GM19025 (cell line): ENCODE results near the gene UBE4B.
"Not testable (repeated sequence)": the region's sequence is repeated elsewhere in the genome, so short reads cannot be mapped to it uniquely, and the experiment has no call there.

ENCODE experiments used
- ATAC-seq: cut with Tn5 transposase; IDR thresholded peaks from one replicate; pipeline ENCODE4 v1.9.1; 2021; ENCODE audit warnings: mild to moderate bottlenecking, low read depth, moderate library complexity; ENCODE audit not compliant: unreplicated experiment

Gene UBE4B

DNA sequence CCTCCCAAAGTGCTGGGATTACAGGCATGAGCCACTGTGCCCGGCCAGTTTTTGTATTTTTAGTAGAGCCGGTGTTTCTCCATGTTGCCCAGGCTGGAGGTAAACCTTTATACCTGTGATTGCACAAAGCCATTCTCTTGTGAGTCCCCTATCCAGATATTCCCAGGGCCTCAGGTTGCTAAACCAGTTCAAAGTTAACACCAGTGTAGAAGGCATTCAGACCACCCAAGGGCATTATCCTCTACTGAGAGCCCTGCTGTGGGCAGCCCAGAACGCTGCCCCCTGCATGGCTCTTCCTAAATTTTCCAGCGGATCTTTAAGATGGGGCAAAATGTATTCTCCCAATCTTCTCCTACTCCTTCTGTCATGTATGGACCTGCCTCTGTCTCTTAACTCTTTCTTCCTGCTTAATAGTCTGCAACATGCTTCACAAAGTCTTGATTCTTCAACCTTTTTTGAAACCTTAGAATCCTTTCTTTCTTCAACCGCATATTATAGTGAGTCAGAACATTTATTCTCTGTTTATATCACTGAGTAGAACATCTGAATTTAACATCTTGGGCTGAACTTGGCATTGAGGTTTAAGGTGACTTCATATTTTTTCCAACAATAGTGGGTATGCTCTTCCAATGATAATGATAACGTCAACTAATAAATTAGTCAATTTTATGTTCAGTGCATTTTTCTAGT, 36.0 kb downstream of the UBE4B start:
- ATAC-seq, result no peak

DNA sequence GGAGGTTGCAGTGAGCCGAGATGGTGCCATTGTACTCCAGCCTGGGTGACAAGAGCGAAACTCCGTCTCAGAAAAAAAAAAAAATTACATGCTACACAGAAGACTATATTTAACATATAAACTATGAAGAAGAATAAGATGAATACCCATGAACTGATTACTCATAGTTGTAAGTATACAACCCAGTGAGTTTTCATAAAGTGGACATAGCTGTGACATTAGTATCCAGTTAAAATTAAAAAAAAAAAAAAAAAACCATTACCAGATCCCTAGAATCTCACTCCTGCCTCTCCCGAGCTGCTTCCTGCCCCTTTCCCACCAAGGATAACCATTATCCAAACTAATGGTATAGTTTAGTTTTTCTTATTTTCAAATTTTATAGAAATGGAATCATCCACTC, 37.4 kb downstream of the UBE4B start:
- ATAC-seq, result no peak

DNA sequence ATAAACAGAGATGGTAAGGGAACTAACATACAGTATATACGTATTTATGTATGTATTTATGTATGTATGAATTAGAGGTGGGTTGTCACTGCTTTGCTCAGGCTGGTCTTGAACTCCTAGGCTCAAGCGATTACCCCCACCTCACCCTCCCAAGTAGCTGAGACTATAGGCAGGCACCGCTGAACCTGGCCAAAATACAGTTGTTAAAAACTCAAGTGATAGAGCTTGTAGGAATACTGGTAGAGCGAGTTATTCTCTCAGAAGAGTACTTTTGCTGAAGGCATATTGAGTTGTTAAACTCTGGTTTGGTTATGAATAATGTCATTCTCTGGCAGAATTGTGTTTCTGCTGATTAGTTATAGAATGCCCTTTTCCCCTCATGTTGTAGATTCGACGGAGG, 38.9 kb downstream of the UBE4B start:
- ATAC-seq, result no peak

DNA sequence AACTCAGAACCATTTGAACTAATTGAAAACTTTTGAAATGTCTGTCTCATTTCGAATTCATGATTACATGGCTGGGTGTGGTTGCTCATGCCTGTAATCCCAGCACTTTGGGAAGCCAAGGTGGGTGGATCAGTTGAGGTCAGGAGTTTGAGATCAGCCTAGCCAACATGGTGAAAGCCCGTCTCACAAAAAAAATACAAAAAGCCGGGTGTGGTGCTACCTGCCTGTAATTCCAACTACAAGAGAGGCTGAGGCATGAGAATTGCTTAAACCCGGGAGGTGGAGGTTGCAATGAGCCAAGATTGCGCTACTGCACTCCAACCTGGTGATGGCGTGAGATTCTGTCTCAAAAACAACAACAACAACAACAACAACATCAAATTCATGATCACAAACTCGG, 40.6 kb downstream of the UBE4B start:
- not testable (repeated sequence) for ATAC-seq

DNA sequence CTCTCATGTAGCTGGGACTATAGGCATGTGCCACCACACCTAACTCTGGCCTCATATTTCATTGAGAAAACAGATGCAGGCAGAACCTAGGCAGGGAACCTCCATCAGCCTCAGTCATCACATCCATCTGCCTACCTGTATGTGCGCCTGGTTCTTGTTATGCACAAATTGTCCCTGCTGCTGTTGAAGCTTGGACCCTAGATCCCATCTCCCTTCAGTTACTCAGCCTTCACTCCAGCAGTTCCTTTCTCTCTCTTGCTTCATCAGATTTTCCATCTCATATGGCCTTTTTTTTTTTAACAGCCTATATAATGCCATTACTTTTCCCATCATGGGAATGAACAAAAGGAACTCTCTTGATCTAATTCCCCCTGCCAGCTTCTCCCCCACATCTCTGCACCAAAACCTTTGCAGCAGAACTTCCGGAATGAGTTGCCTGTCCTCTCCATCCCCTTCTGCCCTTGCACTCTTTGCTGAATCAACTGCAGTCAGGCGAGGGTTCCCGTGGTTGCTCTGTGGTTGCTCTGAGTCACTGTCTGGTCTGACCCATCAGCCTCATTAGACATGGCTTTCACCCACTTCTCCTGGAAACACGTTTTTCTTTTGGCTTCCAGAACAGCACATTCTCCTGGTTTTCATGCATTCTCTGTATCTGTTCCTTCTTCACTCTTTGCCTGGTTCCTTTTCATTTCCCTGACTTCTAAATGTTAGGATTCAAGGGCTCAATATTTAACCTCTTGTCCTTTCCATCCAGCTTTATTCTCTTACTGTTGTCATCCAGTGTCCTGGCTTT, 41.5 kb downstream of the UBE4B start:
- ATAC-seq, result peak; percentile 53

DNA sequence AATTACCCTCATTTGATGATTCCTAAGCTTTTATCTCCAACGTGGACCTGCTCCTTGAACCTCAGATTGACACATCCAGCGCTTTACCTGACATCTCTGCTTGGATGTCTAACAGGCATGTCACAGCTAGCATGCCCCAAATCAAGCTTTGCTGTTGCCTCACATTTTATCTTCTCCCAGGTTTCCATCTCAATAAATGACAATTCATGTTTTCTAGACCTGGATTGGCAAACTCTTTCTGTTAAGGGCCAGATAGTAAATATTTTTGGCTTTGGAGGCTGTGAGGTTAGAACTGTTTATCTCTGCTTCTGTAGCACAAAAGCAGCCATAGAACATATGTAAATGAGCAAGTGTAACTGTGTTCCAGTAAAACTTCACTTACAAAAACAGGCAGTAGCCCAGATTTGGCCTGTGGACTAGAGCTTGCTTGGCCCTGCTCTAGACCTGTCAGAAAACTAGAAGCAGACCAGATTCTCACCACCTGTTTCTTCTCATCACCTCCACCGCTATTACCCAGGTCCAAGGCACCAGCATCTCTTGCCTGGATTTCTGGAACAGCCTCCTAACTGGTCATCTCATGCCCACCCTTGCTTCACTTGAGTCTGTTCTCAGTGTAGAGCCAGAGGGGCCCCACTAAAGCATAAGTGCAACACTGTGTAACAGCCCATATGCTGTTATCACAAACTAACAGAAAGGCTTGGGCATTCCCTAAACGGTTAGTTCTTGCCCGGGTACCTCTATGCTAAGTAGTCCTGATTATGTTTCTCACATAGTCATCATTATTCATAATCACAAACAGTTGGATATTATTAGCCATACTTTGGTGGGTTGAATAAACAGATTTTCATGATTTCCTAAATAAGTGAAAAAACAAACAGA, 42.3 kb downstream of the UBE4B start:
- ATAC-seq, result no peak

DNA sequence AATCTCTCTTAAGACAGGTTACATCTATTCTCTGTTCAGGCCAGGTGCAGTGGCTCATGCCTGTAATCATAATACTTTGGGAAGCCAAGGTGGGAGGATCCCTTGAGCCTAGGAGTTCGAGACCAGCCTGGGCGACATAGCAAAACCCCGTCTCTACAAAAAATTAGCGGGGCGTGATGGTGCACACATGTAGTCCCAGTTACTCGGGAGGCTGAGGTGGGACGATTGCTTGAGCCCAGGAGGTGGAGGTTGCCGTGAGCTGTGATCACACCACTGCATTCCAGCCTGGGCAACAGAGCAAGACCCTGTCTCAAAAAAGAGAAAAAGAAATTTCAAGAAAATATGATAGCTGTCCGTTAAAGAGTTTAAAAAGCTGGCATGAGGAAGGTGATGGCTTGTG, 43.0 kb downstream of the UBE4B start:
- ATAC-seq, result no peak

DNA sequence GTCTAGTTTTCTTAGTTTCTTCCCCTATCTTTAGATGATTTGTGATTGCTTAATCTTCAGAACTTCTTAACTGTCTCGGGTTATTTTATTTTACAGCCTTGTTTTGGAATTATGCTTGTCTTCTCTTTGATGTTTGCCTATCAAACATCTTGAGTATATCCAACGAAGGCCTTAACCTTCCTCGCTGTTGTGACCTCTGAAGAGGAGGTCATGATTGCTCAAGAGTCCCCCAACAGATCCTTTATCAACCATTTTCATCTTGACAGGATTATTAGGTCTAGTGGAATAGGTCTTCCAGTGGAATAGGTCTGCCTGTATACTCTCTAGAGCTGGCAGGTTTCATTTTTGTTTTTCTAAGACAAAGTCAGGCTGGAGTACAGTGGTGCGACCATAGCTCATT, 45.7 kb downstream of the UBE4B start:
- no peak for ATAC-seq

DNA sequence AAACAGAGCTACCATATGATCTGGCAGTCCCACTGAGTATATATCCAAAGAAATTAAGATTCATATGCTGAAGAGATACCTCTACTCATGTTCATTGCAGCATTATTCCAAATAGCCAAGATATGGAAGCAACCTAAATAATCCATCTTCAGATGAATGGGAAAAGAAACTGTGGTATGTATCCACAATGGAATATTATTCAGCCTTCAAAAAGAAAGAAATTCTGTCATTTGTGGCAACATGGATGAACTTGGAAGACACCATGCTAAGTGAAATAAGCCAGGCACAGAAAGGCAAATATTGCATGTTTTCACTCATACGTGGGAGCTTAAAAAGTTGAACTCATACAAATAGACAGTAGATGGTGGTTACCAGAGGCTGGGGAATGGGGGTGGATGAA, 47.8 kb downstream of the UBE4B start:
- ATAC-seq, result no peak

DNA sequence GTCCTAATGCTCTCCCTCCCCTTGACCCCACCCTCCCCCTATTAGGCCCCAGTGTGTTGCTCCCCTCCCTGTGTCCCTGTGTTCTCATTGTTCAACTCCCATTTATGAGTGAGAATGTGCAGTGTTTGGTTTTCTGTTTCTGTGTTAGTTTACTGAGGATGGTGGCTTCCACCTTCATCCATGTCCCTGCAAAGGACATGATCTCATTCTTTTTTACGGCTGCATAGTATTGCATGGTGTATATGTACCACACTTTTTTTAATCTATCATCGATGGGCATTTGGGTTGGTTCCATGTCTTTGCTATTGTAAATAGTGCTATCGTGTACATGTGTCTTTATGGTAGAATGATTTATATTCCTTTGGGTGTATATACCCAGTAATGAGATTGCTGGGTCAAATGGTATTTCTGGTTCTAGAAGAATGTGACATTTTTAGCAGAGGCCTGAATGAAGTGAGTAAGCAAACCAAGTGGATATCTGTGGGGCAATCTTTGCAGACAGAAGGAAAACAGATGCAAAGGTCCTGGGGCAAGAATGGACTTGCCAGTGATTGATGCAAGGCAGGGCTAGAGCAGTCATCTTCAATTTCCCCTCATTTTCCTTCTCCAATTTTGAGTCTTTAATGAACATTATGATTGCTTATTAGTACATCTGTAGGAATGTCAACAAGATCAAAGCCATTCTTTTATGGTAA, 50.2 kb downstream of the UBE4B start:
- no peak for ATAC-seq

DNA sequence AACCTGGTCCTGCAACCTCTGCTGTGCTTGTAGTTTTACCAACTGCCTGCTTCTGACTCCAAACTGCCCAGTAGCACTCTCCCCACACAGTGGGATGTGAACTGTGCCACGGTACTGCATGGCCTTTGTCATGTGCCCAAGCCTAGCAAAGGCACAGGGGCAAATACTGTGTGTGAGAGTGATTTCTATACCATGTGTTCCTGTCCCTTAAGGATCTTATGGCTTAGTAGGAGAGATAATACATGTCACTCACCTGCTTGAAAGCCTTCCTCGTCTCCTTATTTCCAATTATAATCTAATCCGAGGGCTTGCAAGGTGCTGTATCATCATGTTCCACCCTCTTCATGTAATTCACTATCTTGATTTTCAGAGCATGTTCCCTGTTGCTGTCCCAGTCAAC, 51.3 kb downstream of the UBE4B start:
- ATAC-seq, result no peak

DNA sequence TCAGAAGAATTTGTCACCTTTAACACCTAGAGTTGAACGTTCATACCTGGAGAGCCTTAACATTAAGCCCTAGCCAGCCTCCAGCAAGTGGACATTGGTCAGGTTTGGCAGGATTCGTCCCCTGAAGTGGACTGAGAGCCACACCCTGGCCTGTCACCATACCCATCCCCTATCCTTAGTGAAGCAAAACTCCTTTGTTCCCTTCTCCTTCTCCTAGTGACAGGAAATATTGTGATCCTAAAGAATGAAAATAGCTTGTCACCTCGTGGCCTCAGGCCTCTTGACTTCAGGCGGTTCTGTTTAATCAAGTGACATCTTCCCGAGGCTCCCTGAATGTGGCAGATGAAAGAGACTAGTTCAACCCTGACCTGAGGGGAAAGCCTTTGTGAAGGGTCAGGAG, 52.3 kb downstream of the UBE4B start:
- ATAC-seq, result no peak

DNA sequence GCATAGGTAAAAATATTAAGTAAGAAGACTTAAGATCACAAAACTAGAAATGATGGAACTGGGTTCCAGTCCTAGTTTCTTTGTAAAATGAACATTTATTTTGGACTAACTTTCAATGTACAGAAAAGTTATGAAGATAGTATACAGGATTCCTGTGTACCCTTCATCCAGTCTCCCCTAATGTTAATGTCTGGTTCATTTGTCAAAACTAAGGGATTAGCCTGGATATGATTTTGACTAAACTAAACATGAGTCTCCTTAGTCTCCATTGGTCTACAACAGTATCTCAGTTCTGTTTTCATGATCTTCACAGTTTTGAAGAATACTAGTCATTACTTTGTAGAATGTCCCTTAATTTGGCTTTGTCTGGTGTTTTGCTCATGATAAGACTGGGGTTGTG, 54.5 kb downstream of the UBE4B start:
- ATAC-seq, result no peak

DNA sequence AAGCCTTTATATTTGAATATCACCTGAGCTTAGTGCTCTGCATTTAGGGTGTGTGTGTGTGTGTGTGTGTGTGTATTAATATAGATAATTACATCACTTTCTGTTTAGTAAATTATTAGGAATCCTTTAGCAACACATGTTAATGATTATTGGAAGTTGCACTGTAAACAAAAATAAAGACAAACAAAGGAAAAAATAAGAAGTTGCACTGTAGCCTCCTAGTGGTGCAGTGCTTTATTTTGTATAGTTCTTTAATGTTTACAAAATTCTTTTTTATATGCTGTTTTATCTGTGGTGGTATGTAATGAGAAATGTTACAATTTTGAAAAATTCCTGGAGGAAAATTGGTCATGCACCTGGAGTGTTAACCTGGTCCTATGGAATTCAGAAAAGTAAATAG, 69.2 kb downstream of the UBE4B start:
- no peak for ATAC-seq

DNA sequence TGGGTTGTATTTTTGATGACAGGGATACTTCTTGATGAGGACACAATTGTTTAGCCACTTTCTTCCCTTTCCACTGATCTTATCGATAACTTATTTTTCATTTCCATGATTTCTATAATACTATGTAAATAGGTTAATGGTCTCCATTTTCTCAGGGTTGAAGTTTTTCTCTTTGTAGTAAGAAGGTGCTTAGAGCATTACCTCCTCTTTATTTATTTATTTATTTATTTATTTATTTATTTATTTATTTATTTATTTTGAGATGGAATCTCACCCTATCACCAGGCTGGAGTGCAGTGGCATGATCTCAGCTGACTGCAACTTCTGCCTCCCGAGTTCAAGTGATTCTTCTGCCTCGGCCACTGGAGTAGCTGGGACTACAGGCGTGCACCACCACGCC, 70.4 kb downstream of the UBE4B start:
- no peak for ATAC-seq

DNA sequence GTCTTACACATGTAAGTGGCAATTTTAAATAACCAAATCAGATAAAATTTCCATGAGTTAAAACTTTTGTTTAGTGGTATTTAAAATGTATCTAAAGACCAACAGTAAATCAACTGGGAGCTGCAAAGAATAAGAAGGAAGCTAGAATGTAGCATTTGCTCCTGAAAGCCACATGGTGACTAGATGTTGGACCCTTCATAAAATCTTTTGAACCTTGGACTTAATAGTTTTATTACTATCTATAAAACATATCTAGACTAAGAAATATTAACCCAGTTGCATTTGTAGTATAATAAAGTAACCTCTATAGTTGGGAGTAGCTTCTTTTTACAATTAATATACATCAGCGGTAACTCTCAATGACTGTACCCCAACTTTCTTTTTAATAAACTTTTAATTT, 72.1 kb downstream of the UBE4B start:
- no peak for ATAC-seq

DNA sequence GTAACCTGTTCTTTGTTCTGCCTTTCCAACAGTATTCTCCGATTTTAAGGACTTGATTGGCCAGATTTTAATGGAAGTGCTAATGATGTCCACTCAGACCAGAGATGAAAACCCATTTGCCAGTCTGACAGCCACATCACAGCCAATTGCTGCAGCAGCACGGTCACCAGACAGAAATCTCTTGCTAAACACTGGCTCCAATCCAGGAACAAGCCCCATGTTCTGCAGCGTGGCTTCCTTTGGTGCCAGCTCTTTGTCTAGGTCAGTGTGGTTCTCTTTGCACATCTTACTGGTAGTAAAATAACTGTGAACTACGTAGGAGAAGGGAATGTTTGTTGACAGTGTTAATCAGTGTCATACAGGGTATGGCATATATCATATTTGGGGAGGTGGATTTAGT, 72.7 kb downstream of the UBE4B start:
- no peak for ATAC-seq

DNA sequence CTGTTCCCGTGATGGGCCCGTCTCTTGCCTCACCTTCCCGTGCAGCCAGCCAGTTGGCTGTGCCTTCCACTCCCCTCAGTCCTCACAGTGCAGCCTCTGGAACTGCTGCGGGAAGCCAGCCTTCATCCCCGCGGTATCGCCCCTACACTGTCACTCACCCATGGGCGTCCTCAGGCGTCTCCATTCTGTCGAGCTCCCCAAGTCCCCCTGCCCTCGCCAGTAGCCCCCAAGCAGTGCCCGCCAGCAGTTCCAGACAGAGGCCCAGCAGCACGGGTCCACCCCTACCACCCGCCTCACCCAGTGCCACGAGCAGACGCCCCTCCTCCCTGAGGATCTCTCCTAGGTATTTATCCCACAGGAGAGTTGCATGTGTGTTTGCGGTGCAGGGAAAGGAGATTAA, 73.5 kb downstream of the UBE4B start:
- ATAC-seq, result no peak

DNA sequence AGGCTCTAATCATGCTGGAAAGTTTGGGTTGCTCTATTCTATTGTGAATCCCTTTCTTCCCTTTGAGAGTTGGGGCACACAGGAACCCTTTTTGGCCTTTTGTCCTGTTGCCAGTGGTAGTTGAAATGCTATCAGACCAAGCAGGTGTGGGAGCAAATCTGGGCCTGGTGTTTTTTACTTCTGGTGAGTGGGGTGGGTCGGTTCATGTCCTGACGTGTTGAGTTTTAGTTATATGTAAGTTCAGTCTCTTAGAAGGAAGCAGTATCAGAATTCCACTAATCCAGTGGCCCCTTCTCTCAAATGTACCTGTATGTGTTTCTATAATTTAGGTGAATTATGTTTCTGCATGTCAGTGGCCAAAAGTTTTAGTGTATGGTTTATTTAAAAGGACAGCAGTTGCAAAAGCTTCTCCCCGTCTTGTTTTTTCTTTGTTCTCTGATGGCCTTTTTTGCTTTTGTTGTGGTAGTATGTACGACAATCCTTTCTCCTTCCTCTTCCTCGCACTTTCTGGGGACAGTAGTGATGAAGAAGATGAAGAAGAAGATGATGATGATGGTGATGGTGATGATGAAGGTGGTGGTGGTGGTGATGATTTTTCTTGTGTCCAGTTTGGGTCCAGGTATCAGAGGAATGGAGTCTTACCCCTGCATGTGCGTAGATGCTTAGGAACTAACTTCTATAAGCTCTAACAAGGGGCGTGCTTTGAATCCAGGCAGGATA, 74.2 kb downstream of the UBE4B start:
- no peak for ATAC-seq

DNA sequence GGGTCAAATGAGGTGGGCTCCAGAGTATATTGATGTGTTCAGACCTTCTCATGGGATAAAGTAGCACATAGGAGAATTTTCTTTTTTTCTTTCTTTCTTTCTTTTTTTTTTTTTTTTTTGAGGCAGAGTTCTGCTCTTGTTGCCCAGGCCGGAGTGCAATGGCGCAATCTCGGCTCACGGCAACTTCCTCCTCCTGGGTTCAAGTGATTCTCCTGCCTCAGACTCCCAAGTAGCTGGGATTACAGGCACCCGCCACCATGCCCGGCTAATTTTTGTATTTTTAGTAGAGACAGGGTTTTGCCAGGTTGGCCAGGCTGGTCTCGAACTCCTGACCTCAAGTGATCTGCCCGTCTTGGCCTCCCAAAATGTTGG, 74.7 kb downstream of the UBE4B start:
- not testable (repeated sequence) for ATAC-seq
